Ishikawa (cell line): Measurements from ENCODE around the gene ACTA2.

Experiments
- CEBPB ChIP-seq: IDR thresholded peaks from 2 replicates; pipeline ENCODE4 v1.6.1; 2012
- CREB1 ChIP-seq: IDR thresholded peaks from 2 replicates; pipeline ENCODE4 v1.6.1; 2012; ENCODE audit warnings: low read depth
- EGR1 ChIP-seq: IDR thresholded peaks from 2 replicates; pipeline ENCODE4 v1.6.1; 2012
- EP300 ChIP-seq: IDR thresholded peaks from 2 replicates; pipeline ENCODE4 v1.6.1; 2012; ENCODE audit warnings: borderline replicate concordance
- FOXM1 ChIP-seq: IDR thresholded peaks from 2 replicates; pipeline ENCODE4 v1.6.1; 2012; ENCODE audit warnings: low read depth, borderline replicate concordance
- NFIC ChIP-seq: IDR thresholded peaks from 2 replicates; pipeline ENCODE4 v1.6.1; 2012
- RAD21 ChIP-seq: IDR thresholded peaks from 2 replicates; pipeline ENCODE4 v1.6.1; 2012; ENCODE audit warnings: low read depth
- REST ChIP-seq: IDR thresholded peaks from 2 replicates; pipeline ENCODE4 v1.6.1; 2012; ENCODE audit warnings: low read depth, mild to moderate bottlenecking
- TAF1 ChIP-seq: IDR thresholded peaks from 2 replicates; pipeline ENCODE4 v1.6.1; 2012; ENCODE audit warnings: low read depth, mild to moderate bottlenecking
- TCF12 ChIP-seq: IDR thresholded peaks from 2 replicates; pipeline ENCODE4 v1.6.1; 2012; ENCODE audit warnings: low read depth
- TEAD4 ChIP-seq: IDR thresholded peaks from 2 replicates; pipeline ENCODE4 v1.6.1; 2012
- USF1 ChIP-seq: IDR thresholded peaks from 2 replicates; pipeline ENCODE4 v1.6.1; 2012
- YY1 ChIP-seq: IDR thresholded peaks from 2 replicates; pipeline ENCODE4 v1.6.1; 2012; ENCODE audit warnings: low read depth
- ZBTB7A ChIP-seq: IDR thresholded peaks from 2 replicates; pipeline ENCODE4 v1.6.1; 2012; ENCODE audit warnings: low read depth
- TF ChIP-seq, protein P1 (sequence below): IDR thresholded peaks from 2 replicates; pipeline ENCODE4 v1.6.1; 2012

Gene ACTA2

DNA sequence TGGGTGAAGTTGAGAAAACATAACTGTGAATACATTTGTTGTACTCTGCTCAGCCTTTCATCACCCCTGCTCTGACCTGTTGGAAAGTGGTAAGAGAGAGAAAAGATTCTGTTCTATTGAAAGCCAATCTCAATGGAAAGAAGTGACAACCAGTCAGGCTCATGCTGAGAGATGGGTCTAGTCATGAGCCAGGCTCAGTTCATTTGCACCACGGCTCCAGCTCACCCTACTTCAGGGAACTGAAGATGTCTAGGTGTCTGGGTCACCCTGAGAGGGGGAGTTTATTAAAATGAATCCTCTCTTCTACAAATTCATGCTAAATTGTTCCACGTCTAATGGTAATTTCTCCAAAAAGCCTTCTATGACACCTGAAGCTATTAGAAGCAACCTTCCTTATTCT lies 25.9 kb upstream of the ACTA2 start:
- no peak for TF ChIP-seq EGR1
- no peak for TF ChIP-seq RAD21
- TF ChIP-seq TEAD4, result no peak
- TF ChIP-seq CEBPB, result no peak
- TF ChIP-seq EP300, result no peak
- TF ChIP-seq, protein P1, sequence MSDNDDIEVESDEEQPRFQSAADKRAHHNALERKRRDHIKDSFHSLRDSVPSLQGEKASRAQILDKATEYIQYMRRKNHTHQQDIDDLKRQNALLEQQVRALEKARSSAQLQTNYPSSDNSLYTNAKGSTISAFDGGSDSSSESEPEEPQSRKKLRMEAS, result no peak
- no peak for TF ChIP-seq CREB1
- no peak for TF ChIP-seq ZBTB7A
- TF ChIP-seq USF1, result no peak
- no peak for TF ChIP-seq REST

GRCh38 chr10:88975377-88975720 lies 22.8 kb upstream of the ACTA2 start:
- TF ChIP-seq TCF12 (no peak), FOXM1 (no peak), TAF1 (no peak), CREB1 (no peak), EP300 (no peak), EGR1 (no peak), CEBPB (no peak), ZBTB7A (no peak), YY1 (no peak), TEAD4 (no peak), NFIC (no peak), USF1 (no peak), RAD21 (no peak), REST (no peak)
- TF ChIP-seq, protein P1, result no peak

DNA sequence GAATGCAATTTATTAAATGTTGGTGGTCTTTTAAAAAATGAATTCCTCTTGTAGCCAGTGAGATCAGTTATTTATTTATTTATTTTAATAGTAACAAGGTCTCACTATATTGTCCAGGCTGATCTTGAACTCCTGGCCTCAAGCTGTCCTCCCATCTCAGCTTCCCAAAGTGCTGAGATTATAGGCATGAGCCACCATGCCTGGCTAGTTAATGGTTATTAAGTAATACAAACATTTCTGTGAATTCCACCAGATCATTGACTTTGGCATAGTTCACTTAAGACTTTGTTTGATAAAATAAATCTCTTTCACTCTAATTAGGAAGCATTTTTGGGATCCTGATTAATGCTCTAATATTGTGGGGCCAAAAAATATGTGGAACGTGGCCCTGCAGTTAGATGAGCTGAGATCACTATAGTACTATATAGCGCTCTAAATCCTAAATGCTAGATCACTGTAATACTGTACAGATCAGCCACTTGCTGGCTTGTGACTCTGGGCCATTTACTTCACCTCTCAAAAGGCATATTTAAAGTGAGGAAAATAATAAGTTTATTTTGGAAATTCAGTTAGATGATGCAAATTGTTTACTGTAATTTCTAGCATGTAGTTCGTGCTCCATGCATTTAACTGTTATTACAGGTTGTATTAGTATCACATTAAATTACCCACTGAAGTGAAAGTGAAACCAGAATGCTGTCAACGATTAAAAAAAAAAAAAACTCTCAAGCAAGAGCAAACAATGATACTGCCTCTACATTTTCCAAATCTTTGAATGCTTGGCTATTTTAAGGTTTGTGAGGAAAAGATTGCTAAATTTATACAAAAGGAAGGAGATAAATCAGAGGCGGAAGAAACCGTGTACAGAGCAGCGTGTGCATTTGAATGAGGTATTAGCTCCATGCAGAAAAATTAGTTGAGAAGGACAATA lies 22.1 kb upstream of the ACTA2 start:
- TF ChIP-seq TEAD4 (no peak), CEBPB (no peak), EP300 (no peak), REST (no peak), FOXM1 (no peak), RAD21 (no peak), TAF1 (no peak), TCF12 (no peak), USF1 (no peak), YY1 (no peak), EGR1 (no peak)

DNA sequence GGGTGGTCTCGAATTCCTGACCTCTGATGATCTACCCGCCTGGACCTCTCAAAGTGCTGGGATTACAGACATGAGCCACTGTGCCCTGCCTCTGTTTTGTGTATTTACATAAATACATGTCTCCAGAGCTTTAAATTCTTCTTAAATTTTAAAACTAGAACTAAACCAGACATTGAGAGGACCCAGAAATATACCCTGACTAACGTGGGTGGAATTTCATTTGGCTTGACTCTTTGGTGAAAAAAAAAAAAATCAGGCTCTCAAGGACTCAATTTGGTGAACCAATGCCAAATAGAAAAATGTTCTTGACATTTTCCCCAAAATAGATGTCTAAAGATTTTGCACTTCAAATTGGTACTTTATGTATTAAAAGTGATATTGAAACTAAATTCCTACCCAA lies 21.4 kb upstream of the ACTA2 start:
- TF ChIP-seq, protein P1, result no peak
- no peak for TF ChIP-seq TAF1
- no peak for TF ChIP-seq YY1
- no peak for TF ChIP-seq TEAD4
- no peak for TF ChIP-seq EP300
